ENCODE measurements around the gene SETD6. TPM values are rescaled to one million over a fixed set of nuclear protein-coding genes. Genes with fewer than 3 reads are reported as not detected.

The SETD6 gene
- total and polyA plus RNA-seq, 2 of the 8 experiments (the other 6 are each of a cell fraction or from before 2014, with no cell fraction given): 25.3 to 40.5 TPM

GRCh38 chr16:58485184-58485887, 30.0 kb upstream of the SETD6 start:
- no peak overlapping the region for H3K4me2 ChIP-seq (ENCODE audit: insufficient read depth in 1 of 2, low read depth in 2 of 2, low read length in 2 of 2)
- ChIA-PET CTCF (ENCODE audit: partially characterized antibody) (interaction anchor here (0.6 to 7.2 kb wide), 11 partner anchors 10 to 366 kb away, joined by 3 to 94 read pairs (median 4); no protein-coding TSS in a partner anchor), POLR2A (ENCODE audit: partially characterized antibody) (interaction anchor here (1.8 kb wide), 1 partner anchor 21 kb away, joined by 6 read pairs; no protein-coding TSS in a partner anchor)
- no peak overlapping the region for H2AK5ac ChIP-seq (ENCODE audit: low read depth, low read length)
- no peak overlapping the region for H2BK20ac ChIP-seq (ENCODE audit: low read length)
- no peak overlapping the region for H4K91ac ChIP-seq (replicated peaks; ENCODE audit: insufficient read length, low read length)
- no peak overlapping the region for H4K5ac ChIP-seq (ENCODE audit: insufficient read length, low read depth, low read length)
- peaks cover 0 to 4% (median 2%) of the 10 kb centered on the region in 4 experiments; a peak in 3 of 7 replicates for H3K4me1 ChIP-seq (replicated peaks in 1 of 4; ENCODE audit: control insufficient read depth in 3 of 4, insufficient read depth in 4 of 4, low read length in 3 of 4)
- no peak overlapping the region for H3K27ac ChIP-seq (ENCODE audit: low read depth, low read length)
- no peak overlapping the region for H3K4me3 ChIP-seq (ENCODE audit: extremely low read depth in 1 of 4, insufficient read depth in 2 of 4, low read depth in 3 of 4, low read length in 4 of 4)
- H3K79me2 ChIP-seq (ENCODE audit: control insufficient read depth in 1 of 2, insufficient read depth in 2 of 2, low read length in 2 of 2): no peaks in the 10 kb centered on the region
- H3K23ac ChIP-seq (ENCODE audit: insufficient read length): no peak overlapping the region
- H2BK12ac ChIP-seq (ENCODE audit: low read depth, low read length): no peak overlapping the region
- H3K36me3 ChIP-seq (ENCODE audit: control insufficient read depth in 2 of 4, insufficient read depth in 4 of 4, low read length in 3 of 4): no peaks in the 10 kb centered on the region
- DNase-seq (ENCODE audit: low read depth in 1 of 2, low spot score in 2 of 2): no peak
- no peak overlapping the region for H2BK5ac ChIP-seq (ENCODE audit: low read depth, low read length)
- FAIRE-seq: no peak
- no peaks in the 10 kb centered on the region for H4K20me1 ChIP-seq (replicated peaks in 1 of 2; ENCODE audit: control insufficient read depth in 1 of 2, insufficient read depth in 2 of 2, low read length in 2 of 2)
- H3K9me3 ChIP-seq (ENCODE audit: insufficient read depth in 2 of 2, low read depth in 1 of 2, low read length in 1 of 2): no peaks in the 10 kb centered on the region
- no peak overlapping the region for H4K8ac ChIP-seq (ENCODE audit: extremely low read depth, insufficient read depth, low read length)
- H2BK120ac ChIP-seq (replicated peaks; ENCODE audit: low read depth, low read length): no peak overlapping the region
- 82% methylated on average over 11 of the region's 11 CpGs; no CpG with 5 or more reads in 1 of the 2 experiments for WGBS, 2 experiments (ENCODE audit: extremely low coverage in 1 of 2, insufficient coverage in 1 of 2, insufficient read length in 1 of 2, insufficient replicate concordance in 2 of 2, low coverage in 1 of 2, low lambda C conversion rate in 2 of 2, missing lambda C conversion rate in 1 of 2)
- H3K9ac ChIP-seq (replicated peaks in 1 of 4; ENCODE audit: extremely low read depth in 1 of 4, low read depth in 3 of 4, low read length in 3 of 4): no peak overlapping the region
- H3K23me2 ChIP-seq (ENCODE audit: low read depth, low read length): no peaks in the 10 kb centered on the region
- H3K27me3 ChIP-seq (replicated peaks in 1 of 4; ENCODE audit: control insufficient read depth in 3 of 4, extremely low read depth in 1 of 4, insufficient read depth in 3 of 4, low read length in 3 of 4): no peaks in the 10 kb centered on the region; a peak in 2 of 7 replicates
- no peak overlapping the region for H2AFZ ChIP-seq (ENCODE audit: low read length)
- no peak overlapping the region for H3K56ac ChIP-seq (replicated peaks; ENCODE audit: insufficient read length, low read depth, low read length)
- H3K4ac ChIP-seq (replicated peaks; ENCODE audit: insufficient read length, low read depth, low read length): no peak overlapping the region
- H2BK15ac ChIP-seq (ENCODE audit: low read length): no peak overlapping the region
- H3K18ac ChIP-seq (ENCODE audit: extremely low read depth, low read length): no peak overlapping the region
- H3K14ac ChIP-seq (ENCODE audit: insufficient read length): no peak overlapping the region
- H3K79me1 ChIP-seq (ENCODE audit: low read depth, low read length): no peaks in the 10 kb centered on the region
- TF ChIP-seq, protein P1, sequence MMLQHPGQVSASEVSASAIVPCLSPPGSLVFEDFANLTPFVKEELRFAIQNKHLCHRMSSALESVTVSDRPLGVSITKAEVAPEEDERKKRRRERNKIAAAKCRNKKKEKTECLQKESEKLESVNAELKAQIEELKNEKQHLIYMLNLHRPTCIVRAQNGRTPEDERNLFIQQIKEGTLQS (IDR thresholded peaks at IDR 0.05; ENCODE audit: insufficient read depth, low read depth, low read length): no peak
- TF ChIP-seq BCL11A (IDR thresholded peaks at IDR 0.05; ENCODE audit: low read depth in 2 of 2, low read length in 2 of 2) (no peak), SIRT6 (IDR thresholded peaks at IDR 0.05; ENCODE audit: low read length) (no peak), MAX (IDR thresholded peaks at IDR 0.05) (no peak), SP4 (IDR thresholded peaks at IDR 0.05; ENCODE audit: low read length) (no peak), NANOG (IDR thresholded peaks at IDR 0.05; ENCODE audit: insufficient read depth, low read depth, low read length, poor library complexity, severe bottlenecking) (no peak), NRF1 (IDR thresholded peaks at IDR 0.05; ENCODE audit: low read depth, low read length) (no peak), TEAD4 (IDR thresholded peaks at IDR 0.05; ENCODE audit: low read depth, low read length) (no peak), RXRA (IDR thresholded peaks at IDR 0.05; ENCODE audit: insufficient read depth, low read depth, low read length) (no peak), RFX5 (IDR thresholded peaks at IDR 0.05; ENCODE audit: borderline replicate concordance, low read depth, low read length) (no peak), SUZ12 (IDR thresholded peaks at IDR 0.05; ENCODE audit: low read length) (no peak), JUND (IDR thresholded peaks at IDR 0.05; ENCODE audit: low read length) (no peak)
